ACHN (cell line): Measurements from ENCODE around the gene EHMT2.

ENCODE experiments used
- DNase-seq: peaks from one replicate; pipeline ENCODE4 v3.0.0-alpha.2; 2015
- in situ Hi-C: cut with HindIII; loops from 2 replicates; pipeline ENCODE4 v1.10.0; 2017; ENCODE audit warnings: low sequenced_read_pairs, low pct_ligation_motif_present, low pct_unique_long_range_greater_than_20kb

Gene EHMT2

DNA sequence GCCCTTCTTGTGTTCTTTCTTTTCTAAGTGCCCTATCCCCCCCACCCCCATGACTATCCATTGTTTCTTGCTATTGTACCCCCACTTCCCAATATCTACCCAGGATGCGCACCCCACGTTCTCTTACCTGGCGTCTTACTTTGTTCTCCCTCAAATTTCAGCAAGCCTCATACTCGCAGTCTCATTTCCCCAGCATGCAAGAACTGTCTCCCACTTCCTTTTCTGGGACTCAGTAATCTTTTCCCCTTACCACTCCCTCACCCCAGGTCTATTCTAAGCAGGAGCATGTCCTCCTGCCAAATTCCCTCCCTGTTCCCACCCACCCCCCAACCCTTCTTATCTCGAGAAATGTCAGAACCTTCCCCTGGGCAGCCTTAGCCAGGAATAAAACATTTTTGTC lies 1.7 kb upstream of the EHMT2 start:
- in situ Hi-C loops: no loop called here
- DNase-seq: no peak

DNA sequence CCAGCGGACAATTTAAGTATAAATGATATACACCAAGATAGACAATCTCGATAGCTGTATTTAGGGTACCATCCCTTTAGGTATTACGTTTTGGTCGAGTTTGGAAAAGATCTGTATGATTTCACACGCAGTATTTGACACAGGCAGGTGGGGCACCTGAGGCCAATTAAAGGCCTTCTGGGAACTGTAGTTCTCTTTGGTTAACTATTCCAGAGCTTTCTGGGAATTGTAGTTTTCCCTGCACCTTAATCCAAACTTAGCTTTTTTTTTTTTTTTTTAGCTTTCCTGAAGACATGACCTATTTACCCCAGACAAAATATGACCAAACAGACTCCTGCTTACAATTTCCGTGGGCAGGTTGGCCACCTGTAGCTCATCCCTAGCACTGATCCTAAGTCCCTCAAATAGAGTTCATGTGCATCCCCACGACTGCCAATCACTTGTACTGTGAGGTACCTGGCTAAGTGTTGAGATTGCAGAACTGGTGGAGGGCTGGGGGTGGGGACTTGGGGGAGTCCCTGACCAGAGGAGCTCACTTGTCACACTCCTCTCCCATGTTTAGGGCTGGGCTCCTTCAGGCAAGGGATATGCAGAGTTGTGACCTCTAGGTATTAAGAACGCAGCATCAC lies 999 bp upstream of the EHMT2 start:
- DNase-seq: peak; percentile 47
- in situ Hi-C loops: no loop called here

DNA sequence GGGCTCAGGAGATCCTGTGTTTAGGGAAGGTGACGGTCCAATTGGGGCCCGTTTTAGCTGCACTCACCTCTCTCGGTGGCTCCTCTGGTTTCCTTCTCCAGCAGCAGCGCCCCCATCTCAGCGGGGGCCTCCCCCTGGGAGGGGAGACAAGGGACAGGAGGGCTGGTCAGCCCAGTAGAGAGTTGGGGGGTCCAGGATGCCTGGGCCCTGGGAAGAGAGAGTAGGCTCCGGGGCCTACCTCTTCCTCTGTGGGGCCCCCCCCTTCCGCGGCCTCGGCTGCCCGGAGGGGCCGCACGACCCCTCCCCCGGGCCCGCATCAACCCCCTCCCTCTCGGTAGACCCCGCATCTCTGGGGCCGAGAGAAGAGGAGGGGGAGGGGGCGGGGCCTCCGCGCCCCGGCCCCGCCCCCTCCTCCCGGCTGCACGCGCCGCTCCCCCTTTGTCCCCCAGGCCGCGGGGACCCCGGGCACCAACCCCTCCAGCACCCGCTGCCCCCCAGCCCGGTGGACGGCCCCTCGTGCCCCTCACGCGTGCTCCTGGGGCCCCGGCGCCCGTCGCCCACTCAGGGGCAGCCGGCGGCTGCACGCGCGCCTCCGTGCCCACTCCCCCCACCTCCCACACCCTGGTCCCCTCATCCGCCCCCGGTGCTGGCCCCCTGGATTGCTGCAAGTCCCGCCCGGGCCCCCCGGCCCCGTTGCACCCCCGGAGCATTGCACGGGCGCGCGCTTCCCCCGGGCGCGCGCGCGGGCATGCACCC lies 464 bp downstream of the EHMT2 start:
- in situ Hi-C loops: no loop called here
- DNase-seq: no peak

DNA sequence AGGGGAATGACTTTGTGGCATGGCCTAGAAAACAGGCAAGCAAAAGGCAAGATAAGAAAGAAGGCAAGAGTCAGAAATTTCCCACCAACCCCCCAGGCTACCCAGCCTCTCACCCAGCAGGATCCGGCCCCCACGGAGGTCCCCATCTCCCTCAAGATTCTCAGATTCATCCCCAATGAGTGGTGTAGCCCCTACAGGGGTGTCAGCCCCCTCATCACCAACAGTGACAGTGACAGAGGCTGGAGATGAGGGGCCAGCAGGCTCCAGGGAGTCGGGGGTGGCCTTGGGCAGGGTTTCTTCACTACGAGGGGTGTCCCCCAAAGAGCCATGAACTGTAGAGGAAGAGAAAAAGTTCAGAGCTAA lies 1.0 kb downstream of the EHMT2 start:
- in situ Hi-C loops: no loop called here
- no peak for DNase-seq

DNA sequence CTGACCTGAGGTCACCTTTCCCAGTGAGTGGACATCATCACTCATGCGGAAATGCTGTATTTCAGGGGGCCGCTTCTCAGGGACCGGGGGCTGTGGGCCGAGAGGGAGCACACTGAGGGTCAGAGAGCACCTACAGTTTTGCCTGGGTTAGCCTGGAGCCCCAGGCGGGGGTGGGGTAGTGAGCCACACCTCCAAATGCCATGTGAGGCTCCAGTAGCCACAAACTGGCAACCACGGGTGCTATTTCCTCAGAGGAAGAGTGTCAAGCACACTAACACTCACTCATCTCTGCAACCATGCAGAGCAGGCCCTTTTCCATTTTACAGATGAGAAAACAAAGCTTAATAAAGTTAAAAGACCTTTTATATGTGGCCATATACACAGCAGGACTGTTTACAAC lies 4.7 kb downstream of the EHMT2 start:
- in situ Hi-C loops: no loop called here
- DNase-seq: peak; percentile 27

DNA sequence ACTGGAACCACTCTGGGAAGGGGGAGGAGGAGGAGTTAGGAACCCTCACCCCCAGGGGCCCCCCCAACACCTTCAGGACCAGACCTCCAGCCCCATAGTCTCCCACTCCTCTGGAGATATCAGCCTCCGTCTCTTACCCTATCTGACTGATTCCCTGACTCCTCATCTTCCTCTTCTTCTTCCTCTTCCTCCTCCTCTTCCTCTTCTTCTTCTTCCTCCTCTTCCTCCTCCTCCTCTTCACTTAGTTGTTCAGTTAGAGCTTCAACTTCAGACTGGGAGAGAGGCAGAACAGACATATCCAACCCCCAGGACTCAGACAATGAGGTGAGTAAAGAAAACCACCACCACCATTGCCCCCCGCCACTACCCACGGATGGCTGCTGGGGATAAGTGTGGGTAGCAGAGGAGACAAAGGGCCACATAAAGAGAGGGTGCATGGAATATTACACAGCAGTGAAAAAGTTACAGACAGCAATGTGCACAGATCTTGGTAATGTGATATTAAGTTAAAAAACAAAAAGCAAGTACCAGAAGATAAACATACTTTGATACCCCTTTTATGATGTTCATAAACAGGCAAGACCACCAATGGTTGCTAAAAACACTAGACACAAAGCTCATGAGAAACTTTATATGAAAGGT lies 8.0 kb downstream of the EHMT2 start:
- in situ Hi-C loops: no loop called here
- no peak for DNase-seq

DNA sequence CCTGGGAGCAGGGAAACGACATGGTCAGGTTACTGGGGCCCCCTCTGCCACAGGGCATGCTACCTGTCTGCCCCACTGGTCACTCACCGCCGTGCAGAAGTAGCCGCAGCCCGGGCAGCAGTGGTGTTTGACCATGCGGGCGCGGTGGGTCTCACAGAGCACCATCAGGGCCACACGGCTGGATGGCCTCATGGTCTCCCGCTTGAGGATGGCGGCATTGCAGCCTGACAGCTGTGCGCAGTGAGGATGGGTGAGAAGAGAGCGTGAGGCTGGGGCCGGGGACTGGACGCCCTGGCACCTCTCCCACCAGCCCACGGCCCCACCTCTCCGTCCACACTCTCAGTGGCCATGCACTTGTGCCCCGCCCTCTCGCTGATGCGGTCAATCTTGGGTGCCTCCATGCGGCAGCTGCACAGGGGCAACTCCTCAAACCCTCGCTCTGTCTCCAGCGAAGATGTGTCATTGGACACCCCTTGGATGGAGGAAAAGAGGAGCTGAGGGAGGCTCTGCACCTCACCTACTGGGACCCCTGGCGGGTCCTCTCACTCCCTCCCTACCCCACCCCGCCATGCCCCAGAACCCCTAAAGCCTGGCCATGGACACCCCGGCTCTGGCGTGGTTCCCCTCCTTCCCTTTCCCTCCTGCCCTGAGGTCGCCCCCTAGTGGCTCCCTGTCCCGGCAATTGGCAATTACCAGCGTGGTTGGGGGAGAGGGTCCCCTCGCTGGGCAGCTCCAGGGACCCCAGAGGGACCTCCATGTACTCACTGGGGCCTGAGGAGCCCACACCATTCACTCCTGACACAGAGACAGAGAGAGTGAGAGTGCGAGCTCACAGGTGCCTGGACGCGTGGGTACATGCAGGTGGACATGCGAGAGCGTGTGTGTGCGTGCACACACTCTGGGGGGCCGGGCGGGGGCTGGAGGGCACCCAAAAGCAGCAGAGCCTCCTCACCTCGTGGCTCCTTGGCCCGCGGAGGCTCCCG lies 8.9 kb downstream of the EHMT2 start:
- DNase-seq: no peak
- in situ Hi-C loops: no loop called here

DNA sequence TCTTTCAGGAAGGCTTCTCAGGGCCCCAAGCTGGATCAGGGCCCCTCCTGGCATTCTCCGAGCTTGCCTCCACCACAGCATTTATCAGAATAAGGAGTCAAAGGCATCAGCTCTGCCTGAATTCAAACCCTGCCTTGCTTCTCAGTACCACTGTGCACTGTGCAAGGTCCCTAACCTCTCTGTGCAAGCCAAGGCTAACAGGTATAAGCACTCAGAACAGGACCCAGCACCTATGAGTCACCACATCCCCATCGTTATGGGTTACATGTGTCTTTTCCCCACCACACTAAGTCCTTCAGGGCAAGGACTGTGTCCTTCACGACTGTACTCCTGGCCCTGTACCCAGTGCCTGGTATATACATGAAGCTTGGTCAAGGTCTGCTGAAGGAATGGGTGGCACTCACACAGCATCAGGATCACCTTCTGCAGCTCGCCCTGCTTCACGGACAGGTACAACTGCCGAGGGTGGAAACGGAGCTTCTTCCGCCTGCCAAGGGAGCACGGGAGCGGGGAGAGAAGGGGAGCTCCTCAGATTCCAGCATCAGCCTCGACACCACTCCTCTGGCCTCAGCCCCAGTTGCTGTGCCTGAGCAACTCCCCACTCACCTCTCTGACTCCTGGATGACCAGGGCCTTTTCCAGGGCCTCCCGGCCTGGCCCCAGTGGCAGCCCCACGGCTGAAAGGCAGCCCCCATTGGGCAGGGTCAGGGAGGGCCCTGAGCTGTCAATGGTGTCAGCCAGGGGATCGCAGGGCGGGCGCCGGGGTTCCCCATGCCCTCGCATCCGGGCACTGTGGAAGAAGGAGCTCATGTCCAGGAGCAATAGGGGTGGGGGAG lies 10.1 kb downstream of the EHMT2 start:
- in situ Hi-C loops: no loop called here
- DNase-seq: no peak

DNA sequence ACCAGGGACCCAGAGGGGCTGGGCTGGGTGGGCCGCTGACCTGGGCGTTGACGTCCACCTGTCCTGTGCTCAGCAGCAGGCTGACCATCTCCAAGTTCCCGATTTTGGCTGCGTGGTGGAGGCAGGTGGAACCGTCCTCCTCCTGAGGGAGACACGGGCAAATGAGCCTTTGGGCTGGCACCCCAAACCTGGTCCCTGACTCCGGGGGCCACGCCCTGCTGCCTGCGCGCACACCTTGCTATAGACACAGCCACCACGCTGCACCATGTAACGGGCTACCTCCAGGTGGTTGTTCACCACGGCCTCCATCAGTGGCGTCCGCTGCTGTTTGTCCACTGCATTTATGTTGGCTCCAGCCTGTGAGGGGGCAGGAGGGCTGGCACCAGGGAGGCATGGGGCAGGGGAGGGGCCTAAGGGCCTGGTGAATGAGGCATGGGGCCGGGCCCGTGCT lies 10.9 kb downstream of the EHMT2 start:
- no peak for DNase-seq
- in situ Hi-C loops: no loop called here

DNA sequence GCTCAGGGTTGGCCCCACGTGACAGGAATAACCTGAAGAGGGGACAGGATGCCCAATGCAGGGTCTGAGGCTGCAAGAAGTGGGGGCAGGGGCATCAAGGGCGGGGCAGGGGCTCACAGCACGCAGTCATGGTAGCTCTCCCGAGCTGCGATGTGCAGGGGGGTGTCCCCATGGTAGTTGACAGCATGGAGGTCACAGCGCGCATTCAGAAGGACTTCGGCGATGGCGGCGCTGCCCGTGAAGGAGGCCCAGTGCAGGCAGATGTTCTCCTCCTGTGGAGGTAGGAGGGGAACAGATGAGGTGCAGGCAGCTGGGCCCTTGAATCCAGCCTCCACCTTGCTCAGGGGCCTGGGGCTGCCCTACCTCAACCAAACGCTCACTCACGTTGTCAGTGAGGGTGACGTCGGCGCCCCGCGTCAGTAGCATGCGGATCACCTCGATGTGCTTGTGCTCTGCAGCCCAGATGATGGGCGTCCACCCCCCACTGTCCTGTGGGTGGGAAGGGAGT lies 12.9 kb downstream of the EHMT2 start:
- DNase-seq: no peak
- in situ Hi-C loops: no loop called here

DNA sequence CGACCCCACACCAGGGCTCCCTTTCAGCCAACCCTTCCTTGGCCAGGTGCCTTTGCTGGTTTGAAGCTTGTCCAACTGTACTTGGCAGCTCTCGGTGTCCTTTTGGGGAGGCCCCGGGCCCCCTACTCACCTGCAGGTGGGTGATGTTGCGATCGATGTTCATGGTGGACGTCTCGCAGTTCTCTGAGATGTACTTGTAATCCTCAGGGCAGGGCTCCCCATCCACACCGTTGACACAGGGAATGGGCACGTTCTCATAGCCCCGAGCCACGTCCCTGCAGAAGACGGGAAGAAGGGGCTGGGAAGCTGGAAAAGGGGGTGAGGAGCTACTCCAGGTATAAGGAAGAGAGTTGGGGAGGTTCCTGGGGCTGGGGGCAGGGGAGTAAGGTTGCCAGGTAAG lies 13.8 kb downstream of the EHMT2 start:
- in situ Hi-C loops: no loop called here
- DNase-seq: no peak

DNA sequence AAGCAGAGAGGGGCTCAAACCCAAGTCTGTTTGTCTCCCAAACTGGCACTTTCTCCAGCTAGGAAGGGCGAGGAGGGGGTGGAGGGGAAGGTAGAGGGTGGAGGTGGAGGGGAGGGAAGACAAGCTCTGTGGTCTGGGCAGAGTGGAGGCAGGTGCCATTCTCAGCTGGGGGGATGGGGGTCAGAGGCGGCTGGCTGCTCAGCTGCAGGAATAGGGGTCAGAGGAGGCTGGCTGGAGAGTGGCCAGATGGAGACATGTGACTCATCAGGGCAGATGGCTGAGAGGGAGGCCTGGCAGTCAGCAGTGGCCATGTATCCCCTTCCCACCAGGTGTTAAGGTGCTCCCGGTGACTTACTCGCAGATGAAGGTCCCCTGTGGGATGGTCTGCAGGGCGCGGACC lies 15.2 kb downstream of the EHMT2 start:
- in situ Hi-C loops: no loop called here
- DNase-seq: peak; percentile 54

DNA sequence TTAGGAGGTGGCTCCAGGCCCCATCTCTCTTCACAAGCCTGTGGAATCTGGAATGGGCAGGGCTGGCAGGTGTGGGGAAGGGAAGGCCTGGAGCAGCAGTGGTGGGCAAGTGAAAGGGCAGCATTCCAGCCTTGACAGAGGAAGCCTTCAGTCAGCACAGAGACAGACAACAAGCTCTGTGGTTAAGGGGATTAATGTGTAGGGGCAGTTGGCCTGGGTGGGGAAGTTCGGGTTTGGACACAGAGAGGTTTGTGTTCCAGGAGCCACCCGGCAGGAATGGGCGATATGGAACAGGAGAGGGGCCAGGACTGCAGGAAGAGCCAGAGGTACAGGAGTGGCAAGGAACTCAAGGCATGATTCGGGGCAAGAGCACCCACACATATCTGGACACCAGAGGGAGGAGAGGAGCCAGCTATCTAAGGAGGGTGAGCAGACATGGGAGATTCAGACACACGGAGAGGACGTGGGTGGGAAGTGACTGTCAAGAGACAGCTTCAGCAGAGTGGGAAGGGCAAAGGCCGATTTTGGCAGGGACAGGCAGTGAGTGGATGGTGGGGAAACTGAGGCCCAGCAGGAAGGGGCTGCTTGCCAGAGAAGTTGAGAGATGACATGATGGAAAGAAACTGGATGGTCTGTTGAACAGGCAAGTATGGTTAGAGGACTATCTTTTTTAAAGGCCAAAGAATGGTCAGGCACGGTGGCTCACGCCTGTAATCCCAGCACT lies 16.2 kb downstream of the EHMT2 start:
- DNase-seq: no peak
- in situ Hi-C loops: no loop called here

DNA sequence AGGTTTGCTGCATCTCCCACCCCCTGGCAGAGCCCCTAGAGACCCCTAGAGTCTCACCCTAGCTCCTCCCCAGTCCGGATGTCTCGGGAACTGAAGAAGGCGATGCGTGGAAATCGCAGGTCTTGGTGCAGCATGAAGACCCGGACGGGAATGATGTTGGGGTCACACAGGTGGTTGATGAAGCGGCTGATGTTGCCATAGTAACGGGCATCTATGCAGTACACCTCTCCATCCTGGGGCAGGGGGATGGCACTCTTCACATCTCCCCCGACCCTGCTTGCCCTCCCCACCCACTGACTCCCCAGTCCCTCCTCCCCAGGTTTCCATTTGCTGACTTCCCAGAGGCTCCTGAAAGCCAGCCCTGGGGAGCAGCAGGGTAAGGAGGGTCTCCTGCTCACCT lies 16.9 kb downstream of the EHMT2 start:
- DNase-seq: no peak
- in situ Hi-C loops: no loop called here

DNA sequence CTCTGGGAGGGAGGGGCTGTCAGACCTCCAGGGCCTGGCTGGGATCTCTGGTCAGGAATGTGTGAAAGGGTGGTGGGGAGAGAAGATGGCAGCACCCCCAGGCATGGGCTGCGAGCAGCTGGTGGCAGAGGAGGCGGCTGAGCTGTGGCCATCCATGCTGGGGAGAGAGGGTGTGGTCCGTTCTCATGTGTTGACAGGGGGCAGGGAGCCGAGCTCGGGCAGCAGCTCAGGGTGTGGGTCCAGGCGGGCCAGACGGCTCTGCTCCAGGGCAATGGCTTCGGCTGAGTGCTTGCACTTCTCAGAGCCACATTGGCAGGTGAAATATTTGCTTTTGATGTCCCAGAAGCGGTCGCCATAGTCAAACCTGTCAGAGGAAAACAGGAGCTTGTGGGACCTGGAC lies 17.6 kb downstream of the EHMT2 start:
- DNase-seq: no peak
- in situ Hi-C loops: no loop called here

DNA sequence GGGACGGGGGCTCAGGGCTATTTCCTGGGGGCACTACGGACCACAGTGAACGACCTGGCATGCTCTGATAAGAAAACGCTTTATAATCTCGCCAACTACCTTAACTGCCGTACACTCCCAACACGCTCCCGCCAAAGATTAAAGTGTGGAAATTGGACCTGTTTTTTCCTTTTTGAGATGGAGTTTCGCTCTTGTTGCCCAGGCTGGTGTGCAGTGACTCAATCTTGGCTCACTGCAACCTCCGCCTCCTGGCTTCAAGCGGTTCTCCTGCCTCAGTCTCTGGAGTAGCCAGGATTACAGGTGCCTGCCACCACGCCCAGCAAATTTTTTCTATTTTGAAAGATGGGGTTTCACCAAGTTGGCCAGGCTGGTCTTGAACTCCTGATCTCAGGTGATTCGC lies 18.4 kb downstream of the EHMT2 start:
- in situ Hi-C loops: no loop called here
- DNase-seq: no peak

DNA sequence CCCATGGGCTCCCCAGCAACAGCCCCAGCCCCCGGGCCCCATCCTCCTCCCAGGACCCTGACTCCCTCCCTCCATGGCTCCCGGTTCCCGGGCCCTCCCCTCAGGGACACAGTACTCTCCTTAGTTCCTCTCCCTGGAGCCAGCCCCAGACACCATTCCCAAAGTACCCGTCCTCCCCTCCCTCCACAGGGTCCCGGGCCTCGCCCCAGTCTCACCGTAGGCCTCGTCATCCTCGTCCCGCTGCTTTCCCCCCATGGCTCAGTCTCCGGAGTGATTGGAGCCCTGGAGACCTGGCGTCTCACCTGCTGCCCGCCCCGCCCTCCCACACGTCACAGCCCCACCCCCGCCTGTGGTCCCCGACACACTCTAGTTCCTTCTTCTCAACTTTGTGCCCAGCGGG lies 18.8 kb downstream of the EHMT2 start, which contains the start of gene SLC44A4:
Gene SLC44A4, minus strand, starts transcription at position 272 of the 400 bp plus-strand sequence. Its CDS starts 17 bp downstream, at position 255.
- no peak for DNase-seq
- in situ Hi-C loops: no loop called here
